Stimulated activated CD4-positive, alpha-beta T cell treated with anti-CD3 and anti-CD28 coated beads, Interleukin-4, amount 100 ng/mL, for 48 hours (primary cell): Measurements from ENCODE around the gene PEX14.

Experiments used
- DNase-seq, 2 donors: peaks; one replicate each; pipeline ENCODE4 v3.0.0-alpha.2; 2020; ENCODE audit warnings: low read depth in 2 of 2

Gene PEX14

DNA sequence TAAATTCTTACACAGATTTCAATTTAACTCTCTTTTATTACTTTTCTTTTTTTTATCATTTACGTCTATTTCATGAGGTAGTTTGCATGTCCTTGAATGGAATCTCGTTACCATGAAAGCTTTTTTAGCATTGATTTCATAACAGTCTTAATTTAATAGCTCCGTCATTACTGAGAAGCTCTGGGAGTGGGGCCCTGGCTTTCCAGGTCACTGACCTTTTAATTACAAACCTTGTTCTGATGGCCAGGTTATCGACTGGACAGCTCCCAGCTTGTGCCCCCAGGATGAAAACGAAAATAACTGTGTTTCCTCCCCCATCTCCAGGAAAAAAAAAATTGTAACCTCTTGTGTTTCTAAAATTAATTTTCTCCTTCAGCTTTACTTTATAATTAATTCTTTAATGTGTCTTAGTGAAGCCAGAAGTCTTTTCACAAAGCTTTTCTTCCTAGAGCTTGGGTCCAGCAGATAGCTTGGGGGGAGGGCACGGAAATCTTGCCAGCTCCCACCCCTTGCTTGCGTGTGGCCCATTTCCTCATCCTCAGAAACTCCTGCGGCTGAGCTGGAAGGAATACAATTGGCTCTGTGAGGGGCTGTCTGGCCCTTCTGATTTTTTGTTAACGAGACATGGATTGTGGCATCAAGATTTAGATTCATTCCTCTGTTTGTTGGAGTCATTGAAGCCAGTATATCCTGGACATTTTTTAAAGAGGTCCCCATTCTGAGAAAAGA, 65.7 kb downstream of the PEX14 start:
- no peak for DNase-seq

DNA sequence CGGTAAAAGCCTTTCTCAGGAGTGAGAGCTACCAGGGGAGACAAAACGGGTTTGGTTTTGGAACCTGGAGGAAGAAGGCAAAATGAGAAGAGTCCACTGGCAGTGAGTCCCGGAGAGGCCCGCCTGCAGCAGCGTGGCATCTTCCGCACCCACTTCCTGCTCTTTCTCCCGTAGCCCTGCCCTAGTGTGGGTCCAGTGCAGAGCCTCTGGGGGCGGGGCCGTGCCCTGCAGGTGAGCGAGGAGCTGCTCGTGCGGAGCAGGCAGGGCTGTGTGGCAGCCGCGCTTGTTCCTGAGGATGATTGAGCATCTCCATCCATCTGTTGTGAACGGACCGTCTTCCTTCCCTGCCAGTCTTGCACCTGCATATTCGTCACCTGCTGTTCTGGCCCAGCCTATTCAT, 66.5 kb downstream of the PEX14 start:
- no peak for DNase-seq

DNA sequence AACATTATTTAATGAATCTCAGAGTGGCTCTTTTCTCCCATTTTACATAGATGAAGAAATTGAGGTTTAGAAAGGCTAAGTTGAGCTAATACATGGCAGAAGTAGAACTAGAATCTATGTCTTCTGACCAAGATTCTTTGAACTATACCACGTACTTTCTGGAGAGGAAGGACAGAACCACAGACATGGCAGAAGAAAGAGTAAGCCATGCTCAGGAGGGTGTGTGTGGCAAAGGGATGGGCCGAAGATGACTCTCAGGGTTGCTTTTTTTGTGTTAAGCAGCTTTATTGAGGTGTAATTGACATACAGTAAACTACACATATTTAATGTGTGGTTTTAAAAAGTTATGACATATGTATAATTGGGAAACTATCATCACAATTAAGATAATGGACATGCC, 69.5 kb downstream of the PEX14 start:
- no peak for DNase-seq

DNA sequence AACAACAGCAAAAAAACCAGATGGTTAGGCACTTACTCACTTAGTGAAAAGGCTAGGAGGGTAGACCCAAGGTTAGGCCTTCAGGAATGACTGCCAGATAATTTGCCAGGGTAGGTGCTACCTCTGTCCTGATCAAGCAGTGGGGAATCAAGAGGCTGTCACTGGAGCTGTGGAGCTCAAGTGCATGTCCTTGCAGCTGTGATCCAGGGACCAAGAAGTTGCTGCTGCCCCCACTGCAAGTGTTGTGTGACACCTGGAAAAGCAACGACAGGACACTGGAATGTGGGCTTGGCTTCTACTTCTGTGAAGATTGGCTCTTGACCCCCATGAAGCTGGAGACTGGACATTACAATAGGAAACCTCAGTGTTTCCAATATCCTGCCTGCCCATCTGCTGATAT, 72.1 kb downstream of the PEX14 start:
- no peak for DNase-seq

DNA sequence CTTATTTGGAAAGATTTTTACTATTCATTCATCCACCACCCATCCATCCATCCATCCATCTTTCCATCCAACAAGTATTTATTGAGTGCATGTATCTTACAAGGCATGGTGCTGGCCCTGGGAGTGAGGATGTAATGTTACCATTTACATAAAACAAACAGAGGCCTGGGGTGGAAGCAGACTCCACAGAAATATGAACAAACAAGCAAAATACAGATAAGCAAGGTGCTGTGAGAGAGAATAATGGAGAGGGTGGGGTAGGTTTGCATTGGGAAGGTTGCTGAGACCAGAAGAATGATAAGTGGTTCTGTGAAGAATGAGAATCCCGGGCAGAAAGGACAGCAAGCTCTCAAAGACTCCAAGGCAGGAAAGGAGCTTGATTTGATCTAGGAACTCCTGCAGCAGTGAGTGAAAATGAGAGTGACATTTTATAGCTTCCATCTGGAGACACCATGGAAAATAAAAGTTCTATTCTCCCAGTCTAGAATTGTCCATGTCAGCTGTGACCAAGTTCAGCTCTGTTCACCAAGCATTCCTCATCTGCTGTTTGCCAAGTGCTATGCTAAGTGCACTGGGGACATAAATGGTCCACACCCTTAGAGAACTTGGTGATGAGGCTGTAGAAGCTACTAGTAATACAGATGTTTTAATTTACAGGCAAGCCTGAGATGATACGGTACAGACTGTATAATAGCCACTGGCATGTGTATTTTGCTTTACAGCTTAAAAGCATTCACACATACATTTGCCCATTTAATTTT, 75.3 kb downstream of the PEX14 start:
- DNase-seq = no peak

DNA sequence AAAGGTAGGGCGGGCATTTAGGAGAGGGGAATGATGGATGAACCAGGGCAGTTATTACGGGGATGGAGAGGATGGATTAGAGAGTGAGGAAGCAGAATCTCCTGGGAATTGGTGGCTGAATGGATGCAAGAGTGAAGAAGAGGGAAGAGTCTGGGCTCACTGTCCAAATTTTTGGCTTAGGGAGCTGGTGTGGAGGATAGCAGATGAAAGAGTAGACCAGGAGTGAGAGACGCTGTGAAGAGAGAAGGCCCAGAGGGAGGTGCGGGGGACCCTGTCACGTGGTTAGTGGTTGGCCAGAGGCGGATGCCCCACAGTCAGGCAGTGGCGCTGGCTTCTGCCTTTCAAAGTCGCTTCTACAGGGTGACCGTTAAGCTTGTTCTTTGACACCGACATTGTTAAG, 78.4 kb downstream of the PEX14 start:
- no peak for DNase-seq

DNA sequence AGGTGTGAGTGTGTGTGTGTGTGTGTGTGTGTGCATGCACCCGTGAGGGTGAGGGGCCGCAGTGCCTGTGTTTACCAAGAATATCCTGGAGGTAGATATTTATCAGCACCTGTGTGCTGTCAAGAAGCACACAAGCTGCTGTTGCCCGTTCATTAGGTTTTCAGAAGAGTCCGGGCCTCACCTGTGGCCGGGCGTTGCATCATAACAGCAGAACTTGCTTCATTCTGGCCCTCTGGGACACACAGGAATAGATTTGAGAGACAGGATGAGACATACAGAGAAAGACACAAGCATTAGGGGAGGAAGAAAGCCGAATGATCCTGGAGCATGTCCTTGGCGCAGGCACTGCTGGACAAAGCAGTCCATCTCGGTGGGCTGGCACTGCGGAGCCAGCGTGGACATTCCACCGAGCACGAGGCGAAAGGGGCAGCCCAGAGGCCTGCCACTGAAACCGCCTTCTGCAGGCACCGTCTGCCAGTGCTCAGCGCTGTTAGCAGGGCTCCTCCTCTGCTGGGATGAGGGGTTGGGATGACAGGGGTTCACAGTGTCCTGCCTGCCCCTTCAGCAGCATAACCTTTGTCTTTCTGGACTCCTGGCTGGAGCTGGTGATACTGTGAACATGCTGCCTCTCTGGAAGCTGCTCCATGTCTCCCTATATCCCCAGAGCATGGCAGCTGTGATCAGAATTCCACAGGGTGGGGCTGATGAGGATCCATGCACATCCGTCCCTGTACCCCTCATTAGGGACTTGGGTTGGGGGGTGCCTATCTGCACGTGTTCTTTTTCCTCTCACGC, 81.1 kb downstream of the PEX14 start:
- no peak for DNase-seq

DNA sequence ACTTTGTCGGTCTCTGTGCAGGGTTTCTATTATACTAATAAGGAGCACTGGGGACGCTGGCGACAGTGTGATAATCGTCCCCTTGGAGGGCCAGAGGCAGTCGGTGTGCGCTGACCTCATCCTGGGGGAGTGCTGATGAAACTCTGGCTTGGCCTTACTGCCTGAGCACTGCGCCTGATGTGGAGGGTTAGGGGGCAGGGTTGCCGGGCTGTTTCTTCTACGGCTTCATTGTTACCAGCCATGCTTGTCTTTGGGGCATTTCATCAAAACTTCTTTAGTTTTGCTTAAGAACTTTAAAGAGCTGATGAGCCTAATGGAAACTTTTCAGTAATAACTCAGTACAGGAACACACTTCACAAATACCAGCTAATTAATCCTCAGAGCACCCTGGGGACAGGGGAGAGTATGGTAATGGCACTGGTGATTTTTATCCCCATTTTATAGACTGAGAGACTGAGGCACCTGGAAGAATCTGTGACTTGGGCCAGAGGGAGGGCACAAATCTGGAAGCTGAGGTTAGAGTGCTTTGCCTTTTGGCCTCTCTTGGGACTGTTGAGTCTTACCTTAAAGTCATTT, 81.8 kb downstream of the PEX14 start:
- no peak for DNase-seq

DNA sequence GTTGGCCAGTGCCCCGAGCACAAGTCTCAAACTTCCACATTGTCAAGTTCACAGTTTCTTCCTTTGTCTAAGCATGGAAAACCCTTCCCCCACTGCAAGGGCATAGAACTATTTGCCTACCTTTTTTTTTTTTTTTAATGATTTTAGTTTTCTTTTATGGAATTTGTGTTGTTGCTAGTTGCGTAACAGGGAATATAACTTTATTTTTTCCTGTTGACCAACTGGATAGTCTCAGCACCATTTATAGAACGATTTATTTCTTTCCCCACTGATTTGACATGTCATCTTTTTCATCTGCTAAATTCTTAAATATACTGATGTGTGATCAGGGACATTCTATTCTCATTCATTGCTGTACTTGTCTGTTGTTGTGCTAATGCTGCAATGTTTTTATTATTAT, 83.0 kb downstream of the PEX14 start:
- no peak for DNase-seq

DNA sequence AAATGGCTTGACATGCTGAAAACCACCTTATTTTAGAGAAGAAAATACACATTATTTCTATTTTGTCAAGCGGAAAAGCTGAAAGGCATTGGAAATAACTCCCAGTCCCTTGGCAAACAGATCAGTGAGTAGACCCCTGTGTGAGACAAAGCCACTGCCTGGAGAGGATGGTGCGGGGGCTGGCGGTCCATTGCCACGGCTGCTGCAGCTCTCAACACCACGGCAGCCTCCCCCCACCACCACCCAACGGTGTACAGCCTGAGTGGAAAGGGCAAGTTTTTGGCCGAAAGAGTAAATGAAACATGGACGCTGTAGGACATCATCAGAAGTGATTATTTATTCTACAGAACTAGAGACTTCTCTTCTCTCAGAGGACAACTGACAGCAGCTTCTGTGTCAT, 84.6 kb downstream of the PEX14 start:
- no peak for DNase-seq

DNA sequence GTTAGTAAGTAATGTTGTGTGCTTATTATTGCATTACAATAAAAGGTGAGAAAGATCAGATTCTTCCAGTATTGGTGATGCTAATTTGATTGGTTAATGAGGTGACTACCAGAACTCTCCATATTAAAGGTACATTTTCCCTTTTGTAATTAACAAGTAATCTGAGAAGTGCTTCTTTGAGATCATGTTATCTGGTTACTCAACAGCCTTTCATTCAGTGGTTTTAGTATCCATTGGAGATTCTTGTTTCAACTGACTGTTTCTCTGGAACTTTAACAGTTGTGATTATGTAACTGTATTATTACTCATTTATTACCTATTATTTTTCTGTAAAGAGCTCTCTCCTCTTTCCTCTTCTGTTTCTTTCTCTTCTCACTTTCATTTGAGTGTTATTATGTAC, 86.7 kb downstream of the PEX14 start:
- DNase-seq = no peak

DNA sequence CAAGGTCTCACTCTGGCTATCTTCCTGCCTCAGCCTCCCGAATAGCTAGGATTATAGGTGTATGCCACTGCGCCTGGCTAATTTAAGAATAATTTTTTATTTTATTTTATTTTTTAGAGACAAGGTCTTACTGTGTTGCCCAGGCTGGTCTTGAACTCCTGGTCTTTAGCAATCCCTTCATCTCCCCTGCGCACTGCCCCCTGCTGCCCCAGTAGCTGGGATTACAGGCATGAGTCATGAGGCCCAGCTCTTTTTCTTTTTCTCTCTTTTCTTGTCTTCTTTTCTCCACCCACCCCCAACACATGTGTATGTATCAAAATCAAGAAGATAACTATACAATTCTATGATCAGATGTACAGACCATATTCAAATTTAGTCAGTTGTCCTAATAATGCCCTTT, 87.2 kb downstream of the PEX14 start:
- DNase-seq = peak in 1 of 2 donors; percentile 3

DNA sequence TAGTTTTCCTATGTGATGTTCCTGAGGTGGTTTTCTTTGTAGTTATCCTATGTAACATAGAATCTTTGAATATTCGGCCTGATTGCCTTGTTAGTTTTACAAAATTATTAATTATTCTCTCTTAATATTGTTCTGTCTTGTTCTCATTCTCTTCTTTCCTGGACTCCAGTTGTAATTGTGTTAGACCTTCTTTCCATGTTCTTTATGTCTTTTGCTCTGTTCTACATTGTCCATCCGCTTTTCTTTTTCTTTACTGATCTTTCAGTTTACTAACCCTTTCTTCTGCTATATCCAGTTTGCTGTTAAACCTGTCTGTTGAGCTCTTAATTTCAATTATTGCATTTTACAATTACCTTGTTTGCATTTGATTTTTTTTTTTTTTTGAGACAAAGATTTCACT, 89.3 kb downstream of the PEX14 start:
- no peak for DNase-seq

DNA sequence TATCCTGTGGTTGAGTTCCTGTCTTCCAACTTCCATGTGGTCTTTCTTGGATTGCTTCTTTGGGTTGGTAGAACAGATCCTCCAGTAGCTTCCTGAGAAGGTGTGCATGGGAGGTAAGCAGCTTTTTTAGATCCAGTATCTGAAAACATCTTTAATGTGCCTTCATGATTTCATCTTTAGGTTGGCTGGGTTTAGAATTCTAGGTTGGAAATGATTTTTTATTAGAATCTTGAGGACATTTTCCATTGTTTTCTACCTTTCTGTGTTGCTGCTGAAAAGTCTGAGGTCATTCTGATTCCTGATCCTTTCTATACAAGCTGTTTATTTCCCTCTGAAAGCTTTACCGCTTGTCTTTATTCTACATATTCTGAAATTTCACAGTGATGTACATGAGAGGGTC, 94.8 kb downstream of the PEX14 start:
- DNase-seq = no peak

DNA sequence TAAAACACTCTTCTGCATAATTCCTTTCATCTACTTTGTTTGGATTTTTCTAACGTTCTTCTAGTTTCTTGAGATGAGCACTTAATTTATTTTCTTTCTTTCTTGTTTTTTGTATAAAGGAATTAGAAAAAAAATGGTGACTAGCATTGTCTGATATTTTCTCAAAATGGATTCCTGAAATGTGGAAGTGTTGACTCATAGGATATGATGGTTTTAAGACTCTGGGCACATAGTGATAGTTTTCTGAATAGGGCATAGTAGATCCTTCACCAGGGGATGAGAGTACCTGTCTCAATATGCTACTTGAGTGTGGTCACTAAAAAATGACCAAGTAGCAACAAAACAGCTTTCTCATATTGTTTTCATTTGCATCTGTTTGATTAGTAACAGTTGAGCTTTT, 100.9 kb downstream of the PEX14 start:
- no peak for DNase-seq

DNA sequence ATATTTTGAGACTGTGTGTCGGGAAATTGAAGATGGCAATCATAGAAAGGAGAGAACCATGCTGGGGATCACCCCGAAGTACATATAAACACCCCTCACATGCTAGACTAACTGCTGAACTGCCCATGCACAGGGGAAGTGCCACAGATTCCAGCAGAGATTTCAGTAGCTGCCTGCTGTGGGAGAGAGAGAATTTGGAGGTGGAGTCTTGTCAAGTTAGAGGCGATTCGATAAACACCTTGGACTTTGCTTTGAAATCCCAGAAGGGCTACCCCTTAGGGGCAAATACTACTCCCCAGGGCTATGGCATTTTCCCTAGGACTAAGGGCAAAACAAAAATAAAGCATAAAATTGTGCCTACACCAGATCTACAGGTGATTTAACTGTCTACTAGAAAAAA, 103.3 kb downstream of the PEX14 start:
- no peak for DNase-seq

DNA sequence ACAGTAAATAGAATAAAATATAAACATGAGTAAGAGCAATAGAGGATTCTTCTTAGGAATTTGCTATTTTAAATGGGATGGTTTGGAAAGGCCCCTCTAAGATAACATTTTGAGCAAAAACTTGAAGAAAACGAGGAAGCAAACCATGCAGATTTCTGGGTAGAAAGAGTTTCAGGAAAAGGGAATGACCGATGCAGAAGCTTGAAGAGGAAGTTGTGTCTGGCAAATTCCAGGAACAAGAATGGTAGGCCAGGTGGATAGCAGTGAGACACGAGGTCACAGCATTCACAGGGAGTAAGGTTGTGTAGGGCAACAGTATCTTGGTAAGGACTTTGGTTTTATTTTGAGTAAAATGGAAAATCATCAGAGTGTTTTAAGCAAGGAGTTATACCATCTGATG, 108.9 kb downstream of the PEX14 start:
- no peak for DNase-seq

DNA sequence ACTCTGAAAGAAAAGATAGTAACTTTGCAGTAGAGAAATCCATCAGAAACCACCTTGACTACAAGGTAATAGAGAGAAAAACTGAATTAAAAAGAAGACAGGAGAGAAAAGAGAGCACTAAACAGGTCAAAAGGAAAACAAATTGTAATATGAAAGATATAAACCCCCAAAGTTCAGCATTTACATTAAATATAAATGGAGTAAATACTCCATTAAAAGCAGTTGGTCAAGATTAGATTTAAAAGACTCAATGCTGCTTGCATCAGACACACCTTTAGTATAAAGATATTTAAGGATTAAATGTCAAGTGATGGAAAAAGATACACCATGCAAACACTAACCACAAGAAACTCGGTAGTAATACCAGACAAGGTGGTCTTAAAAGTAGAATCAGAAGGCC, 110.5 kb downstream of the PEX14 start:
- DNase-seq = no peak

DNA sequence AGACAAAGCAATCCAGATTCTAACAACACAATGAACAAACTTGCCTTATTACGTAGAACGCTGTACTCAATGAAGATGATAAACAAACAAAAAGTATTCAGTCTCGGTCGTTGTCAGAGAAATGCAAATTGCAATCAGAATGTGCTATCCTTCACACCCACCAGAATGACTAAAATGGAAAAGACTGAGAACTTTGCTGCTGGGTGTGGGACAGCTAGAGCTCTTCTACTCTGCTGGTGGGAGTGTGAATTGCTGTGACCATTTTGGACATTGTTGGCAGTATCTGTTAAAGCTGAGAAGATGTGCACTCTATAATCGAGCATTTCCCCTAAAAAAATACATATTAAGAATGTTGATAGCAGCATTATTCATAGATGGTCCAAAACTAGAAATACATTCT, 111.4 kb downstream of the PEX14 start:
- DNase-seq = no peak

DNA sequence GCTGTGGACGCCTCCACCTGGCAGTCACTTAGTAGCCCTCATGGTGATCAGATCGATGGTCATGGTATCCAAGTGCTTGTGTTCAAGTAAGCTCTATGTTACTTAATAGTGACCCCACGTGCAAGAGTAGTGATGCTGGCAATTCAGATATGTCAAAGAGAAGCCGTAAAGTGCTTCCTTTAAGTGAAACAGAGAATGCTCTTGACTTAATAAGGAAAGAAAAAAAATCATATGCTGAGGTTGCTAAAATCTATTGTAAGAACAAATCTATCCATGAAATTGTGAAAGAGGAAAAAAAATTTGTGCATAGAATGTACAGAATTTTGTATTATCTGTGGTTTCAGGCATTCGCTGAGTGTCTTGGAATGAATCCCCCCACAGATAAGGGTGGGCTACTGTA, 113.9 kb downstream of the PEX14 start:
- DNase-seq = no peak

DNA sequence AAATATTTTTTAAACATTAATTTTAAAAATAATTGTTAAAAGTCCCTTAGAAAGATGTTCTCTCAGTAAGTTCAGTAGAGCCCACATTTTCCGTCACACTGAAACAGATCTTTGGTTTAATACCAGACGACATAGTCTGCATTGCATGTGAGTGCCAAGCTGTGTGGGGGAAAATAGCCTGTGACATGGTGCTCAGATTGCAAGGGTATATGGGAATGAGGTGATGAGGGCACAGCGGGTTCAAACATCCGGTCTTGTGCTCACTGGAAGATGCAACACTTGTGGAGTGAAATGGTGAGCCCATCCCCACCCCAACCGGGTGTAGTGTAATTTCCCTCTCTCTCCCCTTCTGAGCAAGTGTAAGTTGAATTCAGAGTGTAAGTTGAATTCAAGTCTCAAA, 114.3 kb downstream of the PEX14 start:
- no peak for DNase-seq

DNA sequence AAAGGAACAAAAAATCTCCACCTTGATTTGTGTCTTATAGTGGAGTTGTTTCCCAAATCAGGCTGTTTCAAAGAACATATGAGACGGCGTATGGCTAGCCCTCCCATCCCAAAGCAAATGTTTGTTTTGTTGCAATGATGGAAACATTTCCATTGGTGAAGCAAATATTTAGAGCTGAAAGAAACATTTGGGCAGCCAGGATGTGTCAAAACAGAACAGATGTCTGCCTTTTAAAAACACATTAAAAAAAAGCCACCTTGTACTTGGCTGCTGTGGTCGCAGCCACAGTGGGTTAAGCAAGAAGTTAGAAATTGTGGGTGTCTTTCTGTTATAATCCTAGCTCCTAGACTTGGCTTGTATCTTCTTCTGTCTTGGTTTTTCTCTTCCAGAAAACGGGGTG, 116.3 kb downstream of the PEX14 start:
- DNase-seq = no peak

DNA sequence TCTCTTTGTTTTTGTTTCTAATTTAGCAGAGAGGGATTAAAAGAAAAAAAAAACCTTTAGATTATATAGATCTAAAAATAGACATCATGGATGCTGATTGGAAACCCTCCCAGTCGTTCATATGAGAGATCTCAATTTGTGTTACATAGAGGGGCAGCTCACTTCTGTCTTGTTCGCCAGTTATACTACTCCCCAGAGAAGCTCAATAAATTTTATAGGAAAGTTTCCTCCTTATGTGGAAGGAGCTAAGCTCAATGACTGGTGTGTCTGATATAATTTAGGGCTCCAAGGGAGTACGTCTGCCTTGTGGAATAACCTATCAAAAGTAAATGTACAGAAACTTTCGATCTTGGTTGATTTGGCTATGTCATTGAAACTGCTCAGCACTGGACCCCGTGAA, 117.6 kb downstream of the PEX14 start:
- no peak for DNase-seq
